Fibroblast of the aortic adventitia (primary cell): ENCODE results near the gene TRIM71. TPM values are rescaled to one million over a fixed set of nuclear protein-coding genes. Genes with fewer than 3 reads are reported as not detected.

Source experiments
- DNase-seq: peaks from one replicate; pipeline ENCODE4 v3.0.0-alpha.2; 2010; ENCODE audit warnings: low read depth
- H3K4me3 ChIP-seq: 2 replicates; pipeline ENCODE4 v1.5.1; 2011; ENCODE audit warnings: low read depth, mild to moderate bottlenecking, control low read depth, low read length, moderate library complexity
- total RNA-seq: library from RNA; depleted of rRNA; stranded (reverse); fragments of >200 nt; gene quantifications from 2 replicates; pipeline ENCODE4 v1.2.3, GENCODE V29; 2012; ENCODE audit warnings: low replicate concordance
- TF ChIP-seq, protein P1 (sequence below): IDR thresholded peaks from 2 replicates; pipeline ENCODE4 v1.5.1; 2011; ENCODE audit warnings: mild to moderate bottlenecking, low read length, control low read depth, inconsistent platforms; ENCODE audit not compliant: insufficient read depth

Gene TRIM71
- total RNA-seq, 1 donor, result not detected

- TF ChIP-seq, protein P1, sequence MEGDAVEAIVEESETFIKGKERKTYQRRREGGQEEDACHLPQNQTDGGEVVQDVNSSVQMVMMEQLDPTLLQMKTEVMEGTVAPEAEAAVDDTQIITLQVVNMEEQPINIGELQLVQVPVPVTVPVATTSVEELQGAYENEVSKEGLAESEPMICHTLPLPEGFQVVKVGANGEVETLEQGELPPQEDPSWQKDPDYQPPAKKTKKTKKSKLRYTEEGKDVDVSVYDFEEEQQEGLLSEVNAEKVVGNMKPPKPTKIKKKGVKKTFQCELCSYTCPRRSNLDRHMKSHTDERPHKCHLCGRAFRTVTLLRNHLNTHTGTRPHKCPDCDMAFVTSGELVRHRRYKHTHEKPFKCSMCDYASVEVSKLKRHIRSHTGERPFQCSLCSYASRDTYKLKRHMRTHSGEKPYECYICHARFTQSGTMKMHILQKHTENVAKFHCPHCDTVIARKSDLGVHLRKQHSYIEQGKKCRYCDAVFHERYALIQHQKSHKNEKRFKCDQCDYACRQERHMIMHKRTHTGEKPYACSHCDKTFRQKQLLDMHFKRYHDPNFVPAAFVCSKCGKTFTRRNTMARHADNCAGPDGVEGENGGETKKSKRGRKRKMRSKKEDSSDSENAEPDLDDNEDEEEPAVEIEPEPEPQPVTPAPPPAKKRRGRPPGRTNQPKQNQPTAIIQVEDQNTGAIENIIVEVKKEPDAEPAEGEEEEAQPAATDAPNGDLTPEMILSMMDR, result no peak
- no peak overlapping the region for H3K4me3 ChIP-seq
- no peak for DNase-seq
Observed at GRCh38 chr3:32881624-32882023, 63.8 kb downstream of the TRIM71 start.

GRCh38 chr3:32882189-32882588, 64.4 kb downstream of the TRIM71 start:
- no peak for DNase-seq
- TF ChIP-seq, protein P1, result no peak

DNA sequence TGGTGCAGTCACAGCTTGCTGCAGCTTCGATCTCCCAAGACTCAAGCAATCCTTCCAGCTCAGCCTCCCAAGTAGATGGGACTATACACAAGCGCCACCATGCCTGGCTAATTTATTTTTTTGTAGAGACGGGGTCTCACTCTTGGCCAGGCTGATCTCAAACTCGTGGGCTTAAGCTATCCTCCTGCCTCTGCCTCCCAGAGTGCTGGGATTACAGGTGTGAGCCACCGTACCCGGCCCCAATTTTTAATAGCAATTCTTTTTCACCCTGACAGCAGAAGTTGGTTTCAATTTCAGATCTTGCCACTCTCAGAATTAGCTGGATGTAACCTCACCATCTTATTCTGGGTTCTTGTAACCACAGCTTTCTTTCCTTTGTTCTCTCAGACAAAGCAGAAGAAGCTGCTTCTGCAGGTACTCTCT, 64.8 kb downstream of the TRIM71 start:
- TF ChIP-seq, protein P1, result no peak
- DNase-seq, result no peak
- no peak overlapping the region for H3K4me3 ChIP-seq

More at GRCh38 chr3:32882189-32882588, 64.4 kb downstream of the TRIM71 start:
- H3K4me3 ChIP-seq, result no peak overlapping the region

- H3K4me3 ChIP-seq, result no peak overlapping the region
- TF ChIP-seq, protein P1, result no peak
- DNase-seq, result no peak
Observed at GRCh38 chr3:32883817-32884216, 66.0 kb downstream of the TRIM71 start.

DNA sequence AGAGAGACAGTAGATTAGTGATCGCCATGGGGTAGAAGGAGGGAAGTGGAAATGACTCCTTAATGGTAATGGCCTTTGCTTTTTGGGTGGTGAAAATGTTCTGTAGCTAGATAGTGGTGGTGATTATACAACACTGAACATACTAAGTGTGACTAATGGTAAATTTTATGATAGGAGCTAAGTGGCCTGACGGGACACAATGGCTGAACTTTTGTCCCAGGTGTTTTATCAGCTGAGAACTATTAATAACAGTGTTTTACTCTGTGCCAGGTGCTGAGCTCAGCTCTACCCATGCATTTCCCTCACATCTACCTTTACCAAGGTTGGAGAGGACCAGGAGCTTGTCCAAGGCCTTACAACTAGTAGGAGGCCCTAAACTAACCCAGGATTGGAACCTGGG, 66.8 kb downstream of the TRIM71 start:
- TF ChIP-seq, protein P1, result no peak
- no peak overlapping the region for H3K4me3 ChIP-seq
- no peak for DNase-seq

DNA sequence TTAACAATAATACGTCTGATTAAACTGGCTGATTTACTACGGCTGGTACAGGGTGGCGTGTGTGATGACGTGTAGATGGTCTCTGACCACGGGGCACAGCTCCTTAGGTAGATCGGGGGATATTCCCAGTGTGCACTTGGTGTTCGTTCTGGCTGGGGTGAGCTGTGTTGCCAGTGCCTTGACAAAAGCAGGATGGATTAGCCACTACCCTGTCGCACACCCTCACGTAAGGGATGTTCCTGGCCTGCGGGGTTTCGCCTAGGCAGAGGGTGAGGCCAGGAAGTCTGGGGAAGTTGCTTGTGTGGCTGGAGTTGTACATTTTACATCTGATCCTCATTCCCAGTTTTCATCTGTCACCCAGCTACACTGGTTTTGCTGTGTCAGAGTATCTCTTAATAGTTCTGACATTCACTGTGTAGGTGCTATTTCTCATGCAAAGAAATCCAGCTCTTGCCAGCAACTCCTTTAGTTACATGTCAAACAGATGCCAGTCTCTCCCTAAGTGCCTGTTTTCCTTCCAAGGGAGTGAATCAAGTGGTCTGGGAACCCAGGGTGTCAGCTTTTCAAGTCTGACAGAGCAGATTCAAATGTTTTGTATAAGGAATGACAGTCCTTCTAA, 67.6 kb downstream of the TRIM71 start:
- TF ChIP-seq, protein P1, result no peak
- no peak for DNase-seq
- H3K4me3 ChIP-seq, result no peak overlapping the region

DNA sequence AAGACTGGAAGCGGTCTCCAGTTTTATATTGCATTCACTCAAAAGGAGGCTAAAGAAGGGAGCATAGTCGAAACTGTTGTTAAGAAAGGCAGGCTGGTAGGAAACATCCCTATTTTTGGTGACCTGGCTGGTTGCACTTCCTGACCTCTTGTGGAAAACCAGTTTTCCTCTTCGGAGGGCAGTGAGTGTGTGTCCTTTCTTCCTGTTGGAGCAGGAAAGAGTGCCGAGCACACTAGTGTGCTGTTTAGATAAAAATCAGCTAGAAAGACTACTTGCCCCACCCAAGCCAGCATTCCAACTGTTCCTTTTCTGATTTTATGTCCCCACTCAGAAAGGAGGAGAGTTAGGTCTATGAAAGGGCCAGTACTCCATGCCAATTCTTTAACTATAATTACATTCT, 68.5 kb downstream of the TRIM71 start:
- no peak for DNase-seq
- no peak overlapping the region for H3K4me3 ChIP-seq
- TF ChIP-seq, protein P1, result no peak
